PC-3 (cell line): ENCODE results near the gene BCL11B. TPM values are rescaled to one million over a fixed set of nuclear protein-coding genes. Genes with fewer than 3 reads are reported as not detected.

Experiments
- ATAC-seq: fragments of 200-7000 bp; cut with Tn5 transposase; 2 replicates; pipeline ENCODE4 v1.9.1; 2020; ENCODE audit warnings: mild to moderate bottlenecking, moderate library complexity
- BruUV-seq: library from RNA; stranded (reverse); fragments of 400-500 nt; replicated peaks from 2 replicates; lab custom pipeline; 2021; lab: Mats Ljungman, UMichigan
- CTCF ChIA-PET: fragments of 300-600 bp; sonication (Branson Sonifier 250); formaldehyde crosslinking; loops from one replicate; lab custom pipeline; 2022; ENCODE audit warnings: antibody characterized with exemption; lab: Charles Lee
- POLR2A ChIA-PET: fragments of 300-600 bp; sonication (Branson Sonifier 250); formaldehyde crosslinking; loops from one replicate; lab custom pipeline; 2022; ENCODE audit warnings: antibody characterized with exemption; ENCODE audit not compliant: unreplicated experiment; lab: Charles Lee
- DNase-seq: peaks from one replicate; pipeline ENCODE4 v3.0.0-alpha.2; 2015
- H2AFZ ChIP-seq: fragments of 300-600 bp; sonication (generic); 2 replicates; pipeline ENCODE4 v1.6.0; 2016; ENCODE audit warnings: antibody characterized with exemption, low read length
- H3F3A ChIP-seq: fragments of 300-600 bp; sonication (generic); one replicate; pipeline ENCODE4 v1.6.0; 2017; ENCODE audit warnings: antibody characterized with exemption, low read length, control low read depth, mild to moderate bottlenecking; ENCODE audit not compliant: unreplicated experiment
- H3K27ac ChIP-seq: fragments of 300-600 bp; sonication (generic); 2 replicates; pipeline ENCODE4 v1.5.1; 2016; ENCODE audit warnings: mild to moderate bottlenecking, low read length
- H3K27me3 ChIP-seq: fragments of 300-600 bp; sonication (generic); 2 replicates; pipeline ENCODE4 v1.6.1; 2016; ENCODE audit warnings: low read length, mixed read lengths
- H3K36me3 ChIP-seq: fragments of 300-600 bp; sonication (generic); 2 replicates; pipeline ENCODE4 v1.6.1; 2016; ENCODE audit warnings: low read depth, mixed run types, low read length, mixed read lengths
- H3K4me1 ChIP-seq: fragments of 300-600 bp; sonication (generic); 2 replicates; pipeline ENCODE4 v1.5.1; 2016; ENCODE audit warnings: low read length; ENCODE audit not compliant: insufficient read depth
- H3K4me2 ChIP-seq: fragments of 300-600 bp; sonication (generic); 2 replicates; pipeline ENCODE4 v1.6.0; 2016; ENCODE audit warnings: low read length
- H3K4me3 ChIP-seq: fragments of 300-600 bp; sonication (generic); 2 replicates; pipeline ENCODE4 v1.5.1; 2016; ENCODE audit warnings: mild to moderate bottlenecking, low read length, mixed read lengths
- H3K79me2 ChIP-seq: fragments of 300-600 bp; sonication (generic); 2 replicates; pipeline ENCODE4 v1.6.1; 2017; ENCODE audit warnings: low read length, mixed read lengths
- H3K9ac ChIP-seq: fragments of 300-600 bp; sonication (generic); 2 replicates; pipeline ENCODE4 v1.6.0; 2016; ENCODE audit warnings: mild to moderate bottlenecking, low read length
- H3K9me2 ChIP-seq: fragments of 300-600 bp; sonication (generic); replicated peaks from 2 replicates; pipeline ENCODE4 v1.6.1; 2016; ENCODE audit warnings: mixed run types, low read length, mixed read lengths
- H3K9me3 ChIP-seq: fragments of 300-600 bp; sonication (generic); 2 replicates; pipeline ENCODE4 v1.6.1; 2016; ENCODE audit warnings: low read length, mixed read lengths
- H4K20me1 ChIP-seq: fragments of 300-600 bp; sonication (generic); 2 replicates; pipeline ENCODE4 v1.6.1; 2016; ENCODE audit warnings: low read length, mixed read lengths
- EZH2 ChIP-seq: fragments of 300-600 bp; sonication (generic); IDR thresholded peaks from one replicate; pipeline ENCODE4 v1.6.1; 2017; ENCODE audit warnings: antibody characterized with exemption, mild to moderate bottlenecking, low read length; ENCODE audit not compliant: unreplicated experiment
- EZH2phosphoT487 ChIP-seq: fragments of 300-600 bp; sonication (generic); IDR thresholded peaks from 2 replicates; pipeline ENCODE4 v1.6.1; 2018; ENCODE audit warnings: mild to moderate bottlenecking, antibody characterized with exemption, low read length, borderline replicate concordance
- intact Hi-C: fragments of 100-400 bp; cut with micrococcal nuclease; formaldehyde crosslinking; loops from 2 replicates; pipeline ENCODE4 v1.9.0; 2023
- total RNA-seq: library from RNA; depleted of rRNA; stranded (reverse); fragments of >200 nt; gene quantifications from 2 replicates; pipeline ENCODE4 v1.2.3, GENCODE V29; 2014
- TF ChIP-seq, protein P1 (sequence below): fragments of 300-600 bp; sonication (generic); conservative IDR thresholded peaks from 2 replicates; pipeline ENCODE4 v1.5.1; 2017; ENCODE audit warnings: antibody characterized with exemption, low read depth, mild to moderate bottlenecking, low read length

Gene BCL11B
- total RNA-seq, 1 experiment from 2014 or later, result 0.73 TPM

DNA sequence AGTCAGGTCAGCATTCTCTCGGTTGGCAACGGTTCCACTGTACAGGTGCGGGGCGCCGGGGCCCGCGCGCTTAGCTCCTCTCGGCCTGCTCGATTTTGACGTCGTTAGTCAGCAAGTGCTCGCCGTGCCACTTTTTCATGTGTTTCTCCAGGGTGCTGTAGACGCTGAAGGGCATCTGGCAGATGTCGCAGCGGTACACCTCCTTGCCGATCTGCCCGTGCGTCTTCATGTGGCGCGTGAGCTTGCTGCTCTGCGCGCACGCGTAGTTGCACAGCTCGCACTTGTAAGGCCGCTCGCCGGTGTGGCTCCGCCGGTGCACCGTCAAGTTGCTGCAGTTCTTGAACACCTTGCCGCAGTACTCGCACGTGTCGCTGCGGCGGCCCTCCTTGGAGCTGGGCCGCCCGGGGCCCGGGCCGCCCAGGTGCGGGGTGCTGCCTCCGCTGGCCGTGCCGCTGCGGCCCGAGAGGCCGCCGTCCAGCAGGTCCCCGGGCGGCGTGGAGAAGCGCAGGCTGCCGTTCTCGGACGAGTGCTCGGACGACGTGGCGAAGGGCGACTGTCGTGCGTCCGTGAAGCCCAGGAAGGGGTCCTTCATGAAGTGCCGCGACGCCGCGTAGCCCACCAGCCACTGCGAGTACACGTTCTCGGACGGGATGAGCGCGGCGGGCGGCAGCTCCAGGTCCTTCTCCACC, 97.8 kb downstream of the BCL11B start:
- H3K36me3 ChIP-seq, result no peaks in the 10 kb centered on the region
- no peak overlapping the region for H3K4me2 ChIP-seq
- no peak overlapping the region for H3K4me3 ChIP-seq
- TF ChIP-seq EZH2, result no peak
- TF ChIP-seq, protein P1, sequence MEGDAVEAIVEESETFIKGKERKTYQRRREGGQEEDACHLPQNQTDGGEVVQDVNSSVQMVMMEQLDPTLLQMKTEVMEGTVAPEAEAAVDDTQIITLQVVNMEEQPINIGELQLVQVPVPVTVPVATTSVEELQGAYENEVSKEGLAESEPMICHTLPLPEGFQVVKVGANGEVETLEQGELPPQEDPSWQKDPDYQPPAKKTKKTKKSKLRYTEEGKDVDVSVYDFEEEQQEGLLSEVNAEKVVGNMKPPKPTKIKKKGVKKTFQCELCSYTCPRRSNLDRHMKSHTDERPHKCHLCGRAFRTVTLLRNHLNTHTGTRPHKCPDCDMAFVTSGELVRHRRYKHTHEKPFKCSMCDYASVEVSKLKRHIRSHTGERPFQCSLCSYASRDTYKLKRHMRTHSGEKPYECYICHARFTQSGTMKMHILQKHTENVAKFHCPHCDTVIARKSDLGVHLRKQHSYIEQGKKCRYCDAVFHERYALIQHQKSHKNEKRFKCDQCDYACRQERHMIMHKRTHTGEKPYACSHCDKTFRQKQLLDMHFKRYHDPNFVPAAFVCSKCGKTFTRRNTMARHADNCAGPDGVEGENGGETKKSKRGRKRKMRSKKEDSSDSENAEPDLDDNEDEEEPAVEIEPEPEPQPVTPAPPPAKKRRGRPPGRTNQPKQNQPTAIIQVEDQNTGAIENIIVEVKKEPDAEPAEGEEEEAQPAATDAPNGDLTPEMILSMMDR, result no peak
- no peak for TF ChIP-seq EZH2phosphoT487
- H3K27ac ChIP-seq, result no peak overlapping the region
- H2AFZ ChIP-seq, result no peak overlapping the region
- H4K20me1 ChIP-seq, result no peaks in the 10 kb centered on the region
- intact Hi-C loops, result no loop called here
- DNase-seq (no peak), ATAC-seq (no peak)
- H3K27me3 ChIP-seq, result peaks cover 55% of the 10 kb centered on the region
- H3F3A ChIP-seq, result no peaks in the 10 kb centered on the region
- BruUV-seq, result no TSS peak
- H3K9ac ChIP-seq, result no peak overlapping the region
- no peaks in the 10 kb centered on the region for H3K9me3 ChIP-seq
- H3K79me2 ChIP-seq, result no peaks in the 10 kb centered on the region
- H3K4me1 ChIP-seq, result no peaks in the 10 kb centered on the region
- CTCF ChIA-PET, result no interaction called here
- POLR2A ChIA-PET, result no interaction called here
- no peaks in the 10 kb centered on the region for H3K9me2 ChIP-seq

GRCh38 chr14:99173506-99173905, 98.5 kb downstream of the BCL11B start:
- H3K36me3 ChIP-seq, result no peaks in the 10 kb centered on the region
- no peak for ATAC-seq
- POLR2A ChIA-PET, result no interaction called here

DNA sequence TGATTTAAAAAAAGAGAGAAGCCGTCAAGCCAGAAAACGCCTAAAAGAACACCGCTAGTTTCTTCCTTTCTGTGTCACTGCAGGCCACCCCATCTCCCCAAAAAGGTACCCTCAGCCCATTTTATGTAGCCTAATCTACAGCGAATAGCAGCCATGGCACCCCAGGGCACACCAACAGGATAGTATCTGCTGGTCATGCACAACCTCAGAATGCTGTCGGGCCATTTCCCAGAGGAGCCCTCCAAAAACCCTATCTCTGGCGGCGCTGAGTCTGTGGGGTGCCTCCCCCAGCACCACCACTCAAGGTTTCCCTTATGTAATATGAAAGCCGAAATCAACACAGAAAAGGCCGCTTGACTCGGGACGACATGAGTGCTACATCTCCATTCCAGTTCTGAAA, 98.9 kb downstream of the BCL11B start:
- H3F3A ChIP-seq, result no peaks in the 10 kb centered on the region
- no TSS peak for BruUV-seq
- H3K27me3 ChIP-seq, result peaks cover 57% of the 10 kb centered on the region
- intact Hi-C loops, result no loop called here
- DNase-seq (no peak), ATAC-seq (no peak)
- no peak overlapping the region for H3K9ac ChIP-seq
- H3K9me3 ChIP-seq, result no peaks in the 10 kb centered on the region
- H2AFZ ChIP-seq, result no peak overlapping the region
- CTCF ChIA-PET, result no interaction called here
- no peaks in the 10 kb centered on the region for H3K36me3 ChIP-seq
- no peak overlapping the region for H3K4me3 ChIP-seq
- no peaks in the 10 kb centered on the region for H3K4me1 ChIP-seq
- POLR2A ChIA-PET, result no interaction called here
- no peaks in the 10 kb centered on the region for H3K9me2 ChIP-seq
- TF ChIP-seq, protein P1, result no peak
- TF ChIP-seq EZH2phosphoT487, result no peak
- TF ChIP-seq EZH2, result no peak
- H3K4me2 ChIP-seq, result no peak overlapping the region
- no peaks in the 10 kb centered on the region for H4K20me1 ChIP-seq
- H3K79me2 ChIP-seq, result no peaks in the 10 kb centered on the region
- no peak overlapping the region for H3K27ac ChIP-seq

More at GRCh38 chr14:99173506-99173905, 98.5 kb downstream of the BCL11B start:
- H3K27me3 ChIP-seq, result peaks cover 58% of the 10 kb centered on the region
- no TSS peak for BruUV-seq
- intact Hi-C loops, result no loop called here
- no peak overlapping the region for H3K27ac ChIP-seq
- H3F3A ChIP-seq, result no peaks in the 10 kb centered on the region
- H3K9me2 ChIP-seq, result no peaks in the 10 kb centered on the region
- CTCF ChIA-PET, result no interaction called here
- H3K9me3 ChIP-seq, result no peaks in the 10 kb centered on the region
- H3K79me2 ChIP-seq, result no peaks in the 10 kb centered on the region
- TF ChIP-seq EZH2phosphoT487 (no peak), EZH2 (no peak)
- TF ChIP-seq, protein P1, result no peak
- H3K4me3 ChIP-seq, result no peak overlapping the region
- H2AFZ ChIP-seq, result no peak overlapping the region
- H4K20me1 ChIP-seq, result no peaks in the 10 kb centered on the region
- no peak overlapping the region for H3K4me2 ChIP-seq
- no peak overlapping the region for H3K9ac ChIP-seq
- DNase-seq, result no peak
- H3K4me1 ChIP-seq, result no peaks in the 10 kb centered on the region
